Hepatocyte (in vitro differentiated cells): Measurements from ENCODE around the gene RAVER1. TPM values are rescaled to one million over a fixed set of nuclear protein-coding genes. Genes with fewer than 3 reads are reported as not detected.
A peak's percentile ranks its signal among the peaks of the same experiment; 100 is the strongest.

Experiments used
- DNase-seq: peaks from one replicate; pipeline ENCODE4 v3.0.0-alpha.2; 2016; ENCODE audit warnings: low spot score
- H2AFZ ChIP-seq: fragments of 200-600 bp; sonication (generic); 2 replicates; pipeline ENCODE4 v1.6.0; 2016; ENCODE audit warnings: antibody characterized with exemption, mild to moderate bottlenecking
- H3K27ac ChIP-seq: fragments of 200-600 bp; sonication (generic); 2 replicates; pipeline ENCODE4 v1.5.1; 2016; ENCODE audit warnings: mild to moderate bottlenecking
- H3K27me3 ChIP-seq: fragments of 200-600 bp; sonication (generic); 2 replicates; pipeline ENCODE4 v1.6.1; 2016
- H3K36me3 ChIP-seq: fragments of 200-600 bp; sonication (generic); replicated peaks from 2 replicates; pipeline ENCODE4 v1.5.1; 2016; ENCODE audit warnings: low read depth; ENCODE audit not compliant: insufficient read depth
- H3K4me1 ChIP-seq: fragments of 200-600 bp; sonication (generic); 2 replicates; pipeline ENCODE4 v1.5.1; 2016; ENCODE audit warnings: mild to moderate bottlenecking, moderate library complexity; ENCODE audit not compliant: insufficient read depth
- H3K4me2 ChIP-seq: fragments of 200-600 bp; sonication (generic); 2 replicates; pipeline ENCODE4 v1.6.0; 2016
- H3K4me3 ChIP-seq: fragments of 200-600 bp; sonication (generic); 2 replicates; pipeline ENCODE4 v1.5.1; 2016; ENCODE audit warnings: mild to moderate bottlenecking
- H3K79me2 ChIP-seq: fragments of 200-600 bp; sonication (generic); 2 replicates; pipeline ENCODE4 v1.6.0; 2017; ENCODE audit warnings: mild to moderate bottlenecking
- H3K9me2 ChIP-seq: fragments of 200-600 bp; sonication (generic); replicated peaks from 2 replicates; pipeline ENCODE4 v1.6.0; 2017; ENCODE audit warnings: mild to moderate bottlenecking; ENCODE audit not compliant: insufficient read depth
- H3K9me3 ChIP-seq: fragments of 200-600 bp; sonication (generic); 2 replicates; pipeline ENCODE4 v1.5.1; 2016; ENCODE audit warnings: low read depth, mild to moderate bottlenecking
- H4K20me1 ChIP-seq: fragments of 200-600 bp; sonication (generic); 2 replicates; pipeline ENCODE4 v1.6.0; 2016; ENCODE audit warnings: mild to moderate bottlenecking; ENCODE audit not compliant: insufficient read depth, poor library complexity, severe bottlenecking
- CTCF ChIP-seq: fragments of 200-600 bp; sonication (generic); IDR thresholded peaks from 2 replicates; pipeline ENCODE4 v1.5.1; 2016; ENCODE audit warnings: antibody characterized with exemption, mild to moderate bottlenecking; ENCODE audit not compliant: poor library complexity
- EZH2 ChIP-seq: fragments of 200-600 bp; sonication (generic); IDR thresholded peaks from 2 replicates; pipeline ENCODE4 v1.6.1; 2016; ENCODE audit warnings: antibody characterized with exemption, mild to moderate bottlenecking, borderline replicate concordance
- EZH2phosphoT487 ChIP-seq: fragments of 200-600 bp; sonication (generic); IDR thresholded peaks from one replicate; pipeline ENCODE4 v1.6.1; 2018; ENCODE audit warnings: antibody characterized with exemption, mild to moderate bottlenecking, low read depth, moderate library complexity; ENCODE audit not compliant: unreplicated experiment, severe bottlenecking
- WGBS: methylation state at CpG from one replicate; pipeline ENCODE4 v1.1.6; 2016; ENCODE audit warnings: low lambda C conversion rate; ENCODE audit errors: missing lambda C conversion rate; 5-methylcytosine and 5-hydroxymethylcytosine counted together
- polyA plus RNA-seq: library from polyadenylated mRNA; unstranded; fragments of >200 nt; fragmentation: Nextera tagmentation; extraction: Ambion mirVana; gene quantifications from 2 replicates; pipeline ENCODE4 v1.2.1, GENCODE V29; 2016
- total RNA-seq: library from RNA; depleted of rRNA; stranded (reverse); fragments of >200 nt; gene quantifications from 2 replicates; pipeline ENCODE4 v1.2.3, GENCODE V29; 2014

The RAVER1 gene
- total and polyA plus RNA-seq, 2 experiments from 2014 or later, result 16.4 to 42.0 TPM

DNA sequence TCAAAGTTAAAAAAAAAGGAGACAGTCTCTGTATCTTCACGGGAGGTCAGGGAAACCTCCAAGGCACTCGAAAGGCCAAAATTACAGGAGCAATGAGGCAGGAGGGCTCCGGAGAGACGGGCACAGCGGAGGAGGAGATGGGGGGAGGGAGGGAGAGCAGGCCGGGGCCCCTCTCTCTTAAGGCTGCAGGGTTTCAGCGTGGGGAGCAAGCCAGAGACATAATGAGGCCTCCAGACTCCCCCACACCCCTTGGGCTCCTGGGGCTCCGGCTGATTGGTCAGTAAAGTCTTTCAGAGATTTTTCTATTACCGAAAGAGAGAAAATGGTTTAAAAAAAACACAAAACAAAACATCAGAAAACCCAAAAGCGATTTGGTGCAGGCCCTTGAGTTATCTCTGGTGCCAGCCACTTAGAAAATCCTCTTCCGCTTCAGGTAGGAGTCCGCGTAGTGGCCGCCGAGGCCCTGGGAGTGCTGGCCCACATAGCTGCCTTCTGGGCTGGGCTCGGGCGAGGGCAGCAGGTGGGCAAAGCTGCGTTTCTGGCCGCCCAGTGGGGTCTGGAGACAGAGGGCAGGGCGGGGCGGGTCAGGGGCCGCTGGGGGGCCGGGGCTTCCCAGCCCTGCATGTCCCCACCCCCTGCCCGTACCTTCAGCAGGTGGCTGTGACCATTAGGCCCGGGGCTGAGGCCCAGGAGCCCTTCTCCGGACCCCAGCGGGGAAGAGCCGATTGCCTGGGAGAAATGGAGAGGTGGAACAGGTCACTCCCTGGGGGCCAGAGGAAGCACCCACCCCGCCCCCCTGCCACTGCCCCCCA, 16.1 kb downstream of the RAVER1 start:
- no peak for DNase-seq
- no peak overlapping the region for H3K4me2 ChIP-seq
- no peaks in the 10 kb centered on the region for H4K20me1 ChIP-seq
- H2AFZ ChIP-seq, result no peak overlapping the region
- H3K4me3 ChIP-seq, result no peak overlapping the region
- WGBS, result 92% methylated on average over 20 of the region's 29 CpGs
- TF ChIP-seq CTCF (no peak), EZH2 (no peak), EZH2phosphoT487 (no peak)
- no peaks in the 10 kb centered on the region for H3K36me3 ChIP-seq
- peaks cover 12% of the 10 kb centered on the region for H3K4me1 ChIP-seq
- no peaks in the 10 kb centered on the region for H3K27me3 ChIP-seq
- H3K9me2 ChIP-seq, result no peaks in the 10 kb centered on the region
- no peaks in the 10 kb centered on the region for H3K9me3 ChIP-seq
- peaks cover 7% of the 10 kb centered on the region for H3K79me2 ChIP-seq
- H3K27ac ChIP-seq, result no peak overlapping the region

- H3K27ac ChIP-seq, result peak overlapping the region; percentile 76
- no peaks in the 10 kb centered on the region for H3K9me2 ChIP-seq
- peak overlapping the region; percentile 86 for H2AFZ ChIP-seq
- H3K9me3 ChIP-seq, result no peaks in the 10 kb centered on the region
- no peak for DNase-seq
- H3K4me2 ChIP-seq, result peak overlapping the region; percentile 97
- H3K4me3 ChIP-seq, result no peak overlapping the region
- H3K36me3 ChIP-seq, result no peaks in the 10 kb centered on the region
- no peaks in the 10 kb centered on the region for H3K27me3 ChIP-seq
- no peaks in the 10 kb centered on the region for H4K20me1 ChIP-seq
- H3K4me1 ChIP-seq, result peaks cover 12% of the 10 kb centered on the region
- WGBS, result 82% methylated on average over 19 of the region's 19 CpGs
- H3K79me2 ChIP-seq, result peaks cover 7% of the 10 kb centered on the region
- TF ChIP-seq CTCF, result no peak
- TF ChIP-seq EZH2phosphoT487, result no peak
- no peak for TF ChIP-seq EZH2
Measured at GRCh38 chr19:10316229-10317044, 16.9 kb downstream of the RAVER1 start.

DNA sequence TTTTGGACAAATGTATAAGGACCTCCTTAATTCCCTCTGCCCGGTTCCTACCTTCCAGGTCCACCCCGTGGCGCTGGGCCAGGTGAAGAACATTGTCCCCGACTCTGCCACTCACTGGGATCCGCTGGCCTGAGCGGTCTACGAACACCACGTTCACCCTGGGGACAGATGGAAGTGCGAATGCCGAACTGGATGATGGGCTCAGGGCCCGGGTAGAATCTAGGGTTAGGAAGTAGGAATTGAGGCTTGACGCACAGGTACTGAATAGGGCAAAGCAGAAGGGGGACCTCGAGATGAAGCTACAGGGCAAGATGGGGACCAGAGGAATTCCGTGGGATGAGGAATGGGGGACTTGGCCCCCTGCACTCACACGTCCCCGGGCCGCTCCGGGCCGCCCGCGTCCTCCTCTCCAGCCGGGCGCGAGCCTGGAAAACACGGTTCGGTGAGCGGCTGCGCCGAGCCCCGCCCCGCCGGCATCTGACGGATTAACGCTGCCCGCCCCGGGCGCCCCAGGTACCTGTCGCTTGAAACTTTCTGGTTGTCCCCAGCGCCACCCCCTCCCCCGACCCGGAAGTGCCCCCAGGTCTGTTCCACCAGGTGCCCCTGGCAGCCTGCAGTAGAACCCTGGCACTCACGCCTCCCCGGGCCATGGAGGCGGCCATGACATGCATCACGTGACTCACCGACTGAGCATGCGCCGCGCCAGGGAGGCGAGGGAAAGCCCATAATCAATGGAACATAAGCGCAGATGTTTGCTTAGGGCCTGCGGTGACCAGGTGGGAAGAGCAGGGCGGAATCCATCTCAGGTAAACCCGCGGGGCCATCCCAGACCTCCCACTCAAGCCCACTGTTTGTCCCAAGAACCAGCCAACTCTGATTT, 17.8 kb downstream of the RAVER1 start, which contains the start of gene FDX2:
FDX2 (minus strand) TSS at position 681 of the 880 bp plus-strand sequence; CDS start at position 662, 19 bp downstream.
- Histone ChIP-seq H3K4me1 (peaks cover 12% of the 10 kb centered on the region), H2AFZ (peak within 1 kb of the TSS; percentile 86), H3K79me2 (peaks cover 7% of the 10 kb centered on the region), H3K27me3 (no peaks in the 10 kb centered on the region), H3K4me3 (peak within 1 kb of the TSS; percentile 63), H3K9me2 (no peaks in the 10 kb centered on the region), H3K9me3 (no peaks in the 10 kb centered on the region), H3K4me2 (peak within 1 kb of the TSS; percentile 97), H3K36me3 (no peaks in the 10 kb centered on the region), H3K27ac (peak within 1 kb of the TSS; percentile 77), H4K20me1 (no peaks in the 10 kb centered on the region)
- peak; percentile 91 for DNase-seq
- WGBS, result under 1% methylated on average over 51 of the region's 55 CpGs
- TF ChIP-seq CTCF (no peak), EZH2 (no peak), EZH2phosphoT487 (no peak)
